HG03442 (cell line): Measurements from ENCODE around the gene KCNJ5.

Experiments
- ATAC-seq: cut with Tn5 transposase; IDR thresholded peaks from one replicate; pipeline ENCODE4 v1.9.1; 2021; ENCODE audit warnings: mild to moderate bottlenecking, moderate library complexity; ENCODE audit not compliant: unreplicated experiment

The KCNJ5 gene

GRCh38 chr11:128893578-128894285 is 2.6 kb downstream of the KCNJ5 start:
- ATAC-seq = peak; percentile 60

GRCh38 chr11:128894286-128894681 is 3.1 kb downstream of the KCNJ5 start:
- ATAC-seq = no peak

DNA sequence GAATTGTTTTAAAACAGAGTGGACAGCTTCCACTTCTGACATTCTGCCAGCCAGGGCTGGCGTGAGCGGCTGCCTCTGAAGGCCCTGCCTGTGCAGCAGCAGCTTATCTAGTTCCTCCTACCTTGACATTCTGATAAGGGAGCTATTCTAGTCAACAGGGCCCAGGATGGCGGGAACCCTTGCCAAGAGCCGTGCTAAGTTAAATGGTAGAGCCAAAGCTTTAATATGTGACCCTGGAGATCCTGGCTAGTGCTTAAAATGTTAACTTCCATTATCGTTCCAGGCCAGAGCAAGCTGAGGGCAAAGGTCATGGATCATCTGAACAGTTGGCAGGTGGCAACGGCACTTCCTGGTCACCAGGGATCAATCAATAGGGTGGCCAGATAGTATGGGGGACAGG is 3.5 kb downstream of the KCNJ5 start:
- no peak for ATAC-seq

DNA sequence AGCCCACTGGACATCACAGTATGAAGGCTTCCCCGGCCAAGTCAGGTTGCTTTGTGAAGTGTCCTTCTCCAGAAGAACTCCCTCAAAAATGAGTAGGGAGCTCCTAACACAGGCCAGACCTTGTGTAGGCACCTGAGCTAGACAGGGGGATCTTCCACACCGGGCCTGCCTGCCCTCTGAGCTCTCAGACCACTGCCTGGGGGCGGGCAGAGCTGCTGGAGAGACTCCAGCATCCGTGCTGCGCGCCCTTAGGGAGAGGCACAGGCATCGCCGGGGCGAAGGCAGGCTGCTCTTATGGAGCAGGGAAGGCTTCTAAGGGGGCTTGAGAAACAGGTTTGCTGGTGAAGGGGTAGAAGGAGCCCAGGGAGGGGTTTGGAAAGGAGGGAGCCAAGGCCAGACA is 4.4 kb downstream of the KCNJ5 start:
- no peak for ATAC-seq

- ATAC-seq = no peak
These were observed 5.2 kb downstream of the KCNJ5 start for GRCh38 chr11:128896356-128896755.

GRCh38 chr11:128897826-128898225 is 6.7 kb downstream of the KCNJ5 start:
- ATAC-seq = no peak

DNA sequence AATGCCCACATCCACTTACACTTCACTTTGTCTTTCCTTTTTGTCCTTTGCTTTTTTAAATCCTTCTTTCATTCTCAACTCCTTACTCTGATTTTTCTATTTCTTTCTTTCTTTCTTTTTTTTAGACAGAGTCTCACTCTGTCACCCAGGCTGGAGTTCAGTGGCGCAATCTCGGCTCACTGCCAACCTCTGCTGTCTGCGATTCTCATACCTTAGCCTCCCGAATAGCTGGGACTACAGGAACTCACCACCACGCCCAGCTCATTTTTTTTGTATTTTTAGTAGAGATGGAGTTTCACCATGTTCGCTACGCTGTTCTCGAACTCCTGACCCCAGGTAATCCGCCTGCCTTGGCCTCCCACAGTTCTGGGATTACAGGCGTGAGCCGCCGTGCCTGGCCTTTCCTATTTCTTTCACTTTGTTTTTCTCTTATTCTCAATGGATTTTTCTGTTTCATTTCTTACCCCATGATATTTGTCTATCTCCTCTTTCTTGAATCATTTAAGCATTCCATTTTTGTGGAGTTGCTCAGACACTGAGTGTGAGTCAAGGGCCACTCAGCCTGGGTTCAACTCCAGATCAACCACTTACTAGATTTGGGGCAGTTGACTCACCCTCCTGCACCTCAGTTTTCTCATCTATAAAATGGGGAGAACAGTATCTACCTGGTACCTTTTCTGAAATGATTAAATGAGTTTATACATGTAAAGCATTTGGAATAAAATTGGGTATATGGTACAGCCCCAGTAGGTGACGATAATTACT is 7.6 kb downstream of the KCNJ5 start:
- ATAC-seq = no peak

DNA sequence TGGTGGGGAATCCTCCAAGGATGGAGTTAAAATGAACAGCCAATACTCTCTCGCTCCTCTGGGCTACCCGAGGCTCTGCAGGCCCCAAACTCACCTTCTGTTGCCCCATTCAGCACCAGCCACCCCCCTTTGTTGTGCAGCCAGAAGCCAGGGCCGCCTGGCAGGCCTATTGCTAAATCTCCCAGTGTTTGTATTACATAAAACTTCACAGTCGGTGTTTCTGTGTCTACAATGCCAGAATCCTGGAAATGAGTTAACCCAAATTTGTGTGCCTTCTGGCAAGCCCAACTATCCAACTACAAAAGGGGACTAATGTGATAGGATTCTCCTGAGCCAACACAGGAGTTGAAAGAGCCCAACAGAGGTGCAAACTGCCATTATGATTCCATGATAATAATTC is 9.3 kb downstream of the KCNJ5 start:
- no peak for ATAC-seq

DNA sequence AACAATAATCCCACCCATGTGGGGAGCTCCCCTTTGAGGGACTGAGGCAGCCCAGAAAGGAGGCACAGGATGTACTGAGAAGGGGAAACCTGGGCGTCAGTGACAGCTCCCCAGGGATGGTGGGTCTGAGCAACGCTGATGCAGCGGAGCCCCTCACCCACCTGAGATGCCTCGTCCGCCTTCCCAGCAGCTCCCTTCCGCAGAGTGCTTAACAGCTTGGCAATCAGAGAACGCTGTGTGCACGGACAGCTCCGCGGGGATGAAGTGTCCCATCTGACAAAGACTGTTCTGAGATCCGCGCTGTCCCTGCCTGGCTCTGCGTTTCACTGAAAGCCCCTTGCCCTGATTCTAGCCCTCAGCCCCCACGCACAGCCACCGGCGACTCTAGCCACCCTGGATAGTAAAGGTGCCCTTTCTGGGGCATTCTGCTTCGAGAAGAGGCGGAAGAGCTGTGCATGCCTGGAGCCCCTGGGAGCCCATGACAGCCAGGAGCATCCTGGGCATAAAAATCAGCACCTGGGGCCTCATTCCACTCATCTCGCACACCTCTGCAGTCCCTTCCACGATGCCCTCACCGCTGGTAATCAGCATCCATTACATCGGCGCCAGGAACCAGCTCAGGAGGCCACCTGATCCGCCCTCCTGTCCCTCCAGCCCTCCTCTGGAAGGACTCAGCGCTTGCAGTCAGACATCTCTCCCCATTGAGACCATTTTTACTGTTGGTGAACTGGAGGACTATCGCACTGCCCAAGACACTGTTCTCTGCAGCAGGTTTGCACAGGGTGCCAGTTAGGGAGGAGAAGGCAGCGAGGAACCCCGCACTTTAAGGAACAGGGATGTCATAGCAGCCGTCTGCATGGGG is 10.7 kb downstream of the KCNJ5 start:
- ATAC-seq = no peak

DNA sequence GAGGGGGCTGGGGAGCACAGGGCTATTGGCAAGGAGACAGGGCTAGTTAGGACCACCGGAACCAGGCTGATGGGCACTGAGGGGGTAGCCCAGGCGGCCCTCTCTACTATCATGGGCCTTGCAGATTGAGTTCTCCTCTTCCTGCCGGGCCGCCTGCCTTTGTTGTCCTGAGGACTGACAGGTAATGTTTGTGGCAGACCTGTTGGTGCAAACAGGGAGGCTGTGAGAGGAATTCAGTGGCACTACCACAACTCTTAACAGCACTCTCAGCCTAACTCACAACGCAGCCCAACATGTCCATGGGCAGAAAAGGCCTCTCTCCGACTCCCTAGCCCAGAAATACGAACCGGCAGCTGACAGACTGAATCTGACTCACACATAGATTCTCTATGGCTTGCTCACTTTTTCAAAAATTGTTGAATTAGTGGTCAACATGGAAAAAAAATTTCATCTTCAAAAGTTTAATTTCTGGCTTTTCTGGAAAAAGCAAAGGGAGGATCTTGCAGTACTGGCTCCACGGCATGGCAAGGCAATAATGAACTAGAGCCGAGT is 11.4 kb downstream of the KCNJ5 start:
- ATAC-seq = no peak

GRCh38 chr11:128903248-128904061 is 12.3 kb downstream of the KCNJ5 start:
- ATAC-seq = no peak

GRCh38 chr11:128904303-128904655 is 13.1 kb downstream of the KCNJ5 start:
- no peak for ATAC-seq

GRCh38 chr11:128904656-128905344 is 13.6 kb downstream of the KCNJ5 start:
- peak; percentile 47 for ATAC-seq

- peak; percentile 27 for ATAC-seq
These were observed 14.4 kb downstream of the KCNJ5 start for GRCh38 chr11:128905345-128906184.

- ATAC-seq = no peak
These were observed 15.3 kb downstream of the KCNJ5 start for GRCh38 chr11:128906185-128907050.

DNA sequence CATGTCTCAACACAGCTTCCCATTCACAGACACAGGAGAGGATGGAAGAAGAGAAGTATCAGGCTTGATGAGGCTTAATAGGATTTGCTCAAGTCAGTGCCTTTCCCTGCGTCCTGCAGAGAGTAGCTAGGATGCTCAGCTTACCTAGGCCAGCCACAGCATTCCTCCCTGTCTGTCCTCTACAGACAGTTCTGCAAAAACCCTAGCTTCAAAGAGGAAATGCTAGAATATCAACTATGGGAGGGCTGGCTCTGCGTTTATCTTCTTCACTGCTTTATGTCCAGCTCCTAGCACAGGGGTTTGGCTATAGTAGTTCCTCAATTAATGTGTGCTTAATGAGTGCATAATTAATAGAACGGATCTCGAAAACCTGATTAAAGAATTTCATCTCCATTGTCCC is 16.4 kb downstream of the KCNJ5 start:
- ATAC-seq = no peak

GRCh38 chr11:128908391-128909246 is 17.5 kb downstream of the KCNJ5 start:
- no peak for ATAC-seq
